IMR-90 (cell line): Measurements from ENCODE around the gene FHL2. TPM values are rescaled to one million over a fixed set of nuclear protein-coding genes. Genes with fewer than 3 reads are reported as not detected.
A peak's percentile ranks its signal among the peaks of the same experiment; 100 is the strongest.

ENCODE experiments used
- ATAC-seq: fragments of 200-7000 bp; cut with Tn5 transposase; 2 replicates; pipeline ENCODE4 v1.9.1; 2020; ENCODE audit warnings: low read depth, mild to moderate bottlenecking, moderate library complexity
- BruUV-seq: library from RNA; stranded (reverse); fragments of 400-500 nt; replicated peaks from 2 replicates; lab custom pipeline; 2021; lab: Mats Ljungman, UMichigan
- CTCF ChIA-PET: fragments of 300-600 bp; formaldehyde crosslinking; extraction: SDS; loops from one replicate; lab custom pipeline; 2021; ENCODE audit warnings: antibody characterized with exemption; lab: Yijun Ruan, JAX
- POLR2A ChIA-PET: fragments of 300-600 bp; sonication (Branson Sonifier 250); formaldehyde crosslinking; loops from one replicate; lab custom pipeline; 2022; ENCODE audit warnings: antibody characterized with exemption; ENCODE audit not compliant: unreplicated experiment; lab: Charles Lee
- DNase-seq: peaks from one replicate; pipeline ENCODE4 v3.0.0; 2013
- H2AFZ ChIP-seq: replicated peaks from 2 replicates; pipeline ENCODE3; 2013; ENCODE audit warnings: low read length, mild to moderate bottlenecking; ENCODE audit not compliant: poor library complexity
- H2AK5ac ChIP-seq: 2 replicates; pipeline ENCODE4 v1.6.1; 2013; ENCODE audit warnings: low read depth, low read length, inconsistent platforms
- H2AK9ac ChIP-seq: replicated peaks from 2 replicates; pipeline ENCODE3; 2013; ENCODE audit warnings: mild to moderate bottlenecking, low read depth, low read length, moderate library complexity; ENCODE audit not compliant: poor library complexity
- H2BK120ac ChIP-seq: 2 replicates; pipeline ENCODE4 v1.6.1; 2013; ENCODE audit warnings: low read depth, low read length, inconsistent platforms
- H2BK15ac ChIP-seq: 3 replicates; pipeline ENCODE4 v1.6.1; 2013; ENCODE audit warnings: low read depth, low read length, inconsistent platforms
- H2BK20ac ChIP-seq: 2 replicates; pipeline ENCODE4 v1.6.1; 2013; ENCODE audit warnings: low read depth, mild to moderate bottlenecking, inconsistent platforms, low read length, moderate library complexity
- H2BK5ac ChIP-seq: 2 replicates; pipeline ENCODE4 v1.6.1; 2013; ENCODE audit warnings: mild to moderate bottlenecking, low read depth, low read length, inconsistent platforms; ENCODE audit not compliant: poor library complexity, severe bottlenecking
- H3K14ac ChIP-seq: replicated peaks from 2 replicates; pipeline ENCODE4 v1.6.1; 2013; ENCODE audit warnings: low read depth, low read length, inconsistent platforms
- H3K18ac ChIP-seq: 2 replicates; pipeline ENCODE4 v1.6.1; 2013; ENCODE audit warnings: low read depth, low read length, control low read depth
- H3K23ac ChIP-seq: 2 replicates; pipeline ENCODE4 v1.6.1; 2013; ENCODE audit warnings: low read depth, low read length, inconsistent platforms
- H3K27ac ChIP-seq: 2 replicates; pipeline ENCODE4 v1.5.1; 2013; ENCODE audit warnings: mild to moderate bottlenecking, control low read depth, low read length; ENCODE audit not compliant: insufficient read depth
- H3K27me3 ChIP-seq: 2 replicates; pipeline ENCODE4 v1.6.1; 2013; ENCODE audit warnings: low read length; ENCODE audit not compliant: control insufficient read depth, insufficient read depth
- H3K36me3 ChIP-seq: 2 replicates; pipeline ENCODE4 v1.6.1; 2013; ENCODE audit warnings: low read length, mixed read lengths; ENCODE audit not compliant: control insufficient read depth, insufficient read depth
- H3K4ac ChIP-seq: 2 replicates; pipeline ENCODE4 v1.6.1; 2013; ENCODE audit warnings: low read depth, low read length, inconsistent platforms
- H3K4me1 ChIP-seq: 2 replicates; pipeline ENCODE4 v1.6.1; 2013; ENCODE audit warnings: low read length, mixed read lengths; ENCODE audit not compliant: control insufficient read depth, insufficient read depth
- H3K4me2 ChIP-seq: 2 replicates; pipeline ENCODE4 v1.6.1; 2013; ENCODE audit warnings: low read depth, mild to moderate bottlenecking, control low read depth, low read length, moderate library complexity
- H3K4me3 ChIP-seq: 2 replicates; pipeline ENCODE4 v1.5.1; 2013; ENCODE audit warnings: low read depth, mild to moderate bottlenecking, control low read depth, low read length, moderate library complexity; ENCODE audit not compliant: insufficient read depth
- H3K56ac ChIP-seq: 2 replicates; pipeline ENCODE4 v1.6.1; 2013; ENCODE audit warnings: low read length, inconsistent platforms; ENCODE audit not compliant: insufficient read depth; ENCODE audit errors: extremely low read depth
- H3K79me1 ChIP-seq, 2 experiments: 2 replicates each; pipeline ENCODE4 v1.6.1; 2013; ENCODE audit warnings: low read length in 2 of 2, inconsistent platforms in 1 of 2, low read depth in 1 of 2
- H3K9ac ChIP-seq: 2 replicates; pipeline ENCODE4 v1.6.1; 2013; ENCODE audit warnings: low read depth, low read length, control low read depth
- H3K9me1 ChIP-seq: 2 replicates; pipeline ENCODE4 v1.6.1; 2013; ENCODE audit warnings: low read length, inconsistent platforms; ENCODE audit not compliant: insufficient read depth
- H3K9me3 ChIP-seq: 2 replicates; pipeline ENCODE4 v1.6.1; 2013; ENCODE audit warnings: low read length; ENCODE audit not compliant: control insufficient read depth, insufficient read depth
- H4K20me1 ChIP-seq: 2 replicates; pipeline ENCODE4 v1.6.1; 2013; ENCODE audit warnings: low read length, inconsistent platforms; ENCODE audit not compliant: insufficient read depth
- H4K5ac ChIP-seq: 2 replicates; pipeline ENCODE4 v1.6.1; 2013; ENCODE audit warnings: mild to moderate bottlenecking, low read depth, low read length, control low read depth
- H4K8ac ChIP-seq, 2 experiments: 2 replicates each; pipeline ENCODE4 v1.6.1; 2013; ENCODE audit warnings: low read depth in 2 of 2, low read length in 2 of 2, control low read depth in 1 of 2, inconsistent platforms in 1 of 2
- H4K91ac ChIP-seq: 2 replicates; pipeline ENCODE4 v1.6.1; 2013; ENCODE audit warnings: low read depth, low read length, inconsistent platforms; ENCODE audit not compliant: insufficient read depth
- BHLHE40 ChIP-seq: fragments of 150-350 bp; IDR thresholded peaks from 2 replicates; pipeline ENCODE4 v1.6.1; 2016; ENCODE audit warnings: mild to moderate bottlenecking, low read depth, low read length
- CEBPB ChIP-seq: IDR thresholded peaks from 2 replicates; pipeline ENCODE4 v1.6.1; 2012; ENCODE audit warnings: low read depth, low read length, improper control_type of control experiment
- FOS ChIP-seq: fragments of 150-350 bp; IDR thresholded peaks from 2 replicates; pipeline ENCODE4 v1.6.1; 2016; ENCODE audit warnings: low read depth, low read length
- SMC3 ChIP-seq: fragments of 150-350 bp; IDR thresholded peaks from 2 replicates; pipeline ENCODE4 v1.6.1; 2016; ENCODE audit warnings: low read depth, mild to moderate bottlenecking, antibody characterized with exemption, low read length, moderate library complexity
- WGBS, 2 experiments: methylation state at CpG; one replicate each; pipeline versions ENCODE4 v1.1.5 to v1.1.7; 2013; ENCODE audit warnings: missing lambda C conversion rate in 2 of 2; ENCODE audit not compliant: insufficient read length in 1 of 2; ENCODE audit errors: extremely low coverage in 2 of 2; 5-methylcytosine and 5-hydroxymethylcytosine counted together
- dilution Hi-C: fragments of 300-500 bp; cut with HindIII; formaldehyde crosslinking; loops from one replicate; pipeline ENCODE4 v1.14.3; 2018; ENCODE audit warnings: low sequenced_read_pairs; ENCODE audit not compliant: unreplicated experiment
- in situ Hi-C: fragments of 300-500 bp; cut with MboI; formaldehyde crosslinking; loops from 3 replicates; pipeline ENCODE4 v1.14.3; 2019; ENCODE audit warnings: low sequenced_read_pairs, inconsistent platforms, mixed read lengths
- intact Hi-C: fragments of 100-400 bp; cut with micrococcal nuclease; formaldehyde crosslinking; loops from 2 replicates; pipeline ENCODE4 v1.10.0; 2022
- polyA plus RNA-seq, 3 experiments: library from polyadenylated mRNA; depleted of rRNA; stranded (reverse); fragments of >200 nt; gene quantifications; 2 replicates each; pipeline ENCODE4 v1.2.3, GENCODE V29; 2012; ENCODE audit warnings: low replicate concordance in 1 of 3
- total RNA-seq: library from RNA; depleted of rRNA; stranded (reverse); fragments of >200 nt; gene quantifications from 2 replicates; pipeline ENCODE4 v1.2.3, GENCODE V29; 2012

The FHL2 gene
- total and polyA plus RNA-seq, 2 of the 4 experiments (the other 2 are of a cell fraction) = 464 to 550 TPM

DNA sequence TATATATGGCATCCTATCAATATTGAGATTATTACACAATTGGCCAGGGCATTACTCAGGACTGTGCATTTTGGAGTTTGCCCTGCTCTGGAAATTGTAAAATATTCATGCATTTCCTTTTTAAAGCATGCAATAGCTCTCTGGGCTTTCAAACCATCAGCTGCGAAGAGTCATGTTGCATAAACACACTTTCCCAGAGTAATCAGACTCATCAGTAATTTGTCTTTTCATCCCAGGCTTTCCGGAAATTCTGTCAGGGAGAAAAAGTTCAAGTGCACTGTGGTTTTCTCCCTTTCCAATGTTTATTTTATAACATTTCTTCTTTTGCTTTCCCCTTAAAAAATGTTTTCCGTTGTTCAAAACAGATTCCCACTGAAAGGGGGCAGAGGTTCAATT lies 38.9 kb upstream of the FHL2 start:
- H3K79me1 ChIP-seq = 0 out of 4 replicates have a peak, but pooled peaks cover 0 to 4% of the 10 kb centered on the region in 2 experiments
- no TSS peak for BruUV-seq
- peak overlapping the region; percentile 85 for H3K27ac ChIP-seq
- peak; percentile 90 for DNase-seq
- no peak overlapping the region; a peak in 1 of 4 replicates for H4K8ac ChIP-seq
- peak overlapping the region; percentile 86; the same call in 1 of the 2 replicates for H4K91ac ChIP-seq
- peak overlapping the region; percentile 61 for H3K4me2 ChIP-seq
- no peak overlapping the region; the same call in 1 of the 2 replicates for H3K4ac ChIP-seq
- H3K14ac ChIP-seq = no peak overlapping the region
- H3K9ac ChIP-seq = no peak overlapping the region
- H2BK20ac ChIP-seq = no peak overlapping the region
- no peak overlapping the region for H2AFZ ChIP-seq
- no peak overlapping the region; the same call in 1 of the 2 replicates for H3K56ac ChIP-seq
- CTCF ChIA-PET = interaction anchor here (1.2 kb wide), 1 partner anchor 80 kb away, joined by 3 read pairs; no protein-coding TSS in a partner anchor
- 0% methylated on average over 1 of the region's 3 CpGs; no CpG with 5 or more reads in 1 of the 2 experiments for WGBS, 2 experiments
- H4K5ac ChIP-seq = no peak overlapping the region
- H3K9me3 ChIP-seq = no peaks in the 10 kb centered on the region; the same call in 1 of the 2 replicates
- dilution Hi-C loops (no loop called here), intact Hi-C loops (no loop called here), in situ Hi-C loops (no loop called here)
- peak overlapping the region; percentile 74 for H2BK5ac ChIP-seq
- H3K27me3 ChIP-seq = peaks cover 12% of the 10 kb centered on the region
- peak overlapping the region; percentile 71; the same call in 1 of the 2 replicates for H3K23ac ChIP-seq
- H2BK15ac ChIP-seq = no peak overlapping the region
- no peak overlapping the region for H2AK5ac ChIP-seq
- TF ChIP-seq CEBPB (peak; percentile 71), BHLHE40 (0 out of 2 replicates have a peak, but pooled peaks have one; percentile 29), FOS (no peak), SMC3 (no peak)
- POLR2A ChIA-PET = interaction anchor here (0.7 to 1.0 kb wide), 2 partner anchors 39 to 42 kb away, joined by 3 to 6 read pairs; partner anchors contain the start of gene FHL2
- H2AK9ac ChIP-seq = no peak overlapping the region
- H3K4me1 ChIP-seq = peaks cover 15% of the 10 kb centered on the region
- H2BK120ac ChIP-seq = no peak overlapping the region
- H4K20me1 ChIP-seq = peaks cover 4% of the 10 kb centered on the region; the same call in 1 of the 2 replicates
- H3K18ac ChIP-seq = no peak overlapping the region; the same call in 1 of the 2 replicates
- H3K4me3 ChIP-seq = no peak overlapping the region
- ATAC-seq = peak; percentile 84
- peaks cover 11% of the 10 kb centered on the region for H3K9me1 ChIP-seq
- H3K36me3 ChIP-seq = no peaks in the 10 kb centered on the region
